ENCODE results near the gene AATK. TPM values are rescaled to one million over a fixed set of nuclear protein-coding genes. Genes with fewer than 3 reads are reported as not detected.

Gene AATK
- polyA plus RNA-seq, 1 of the 3 experiments (the other 2 are of a cell fraction): 0.51 TPM

DNA sequence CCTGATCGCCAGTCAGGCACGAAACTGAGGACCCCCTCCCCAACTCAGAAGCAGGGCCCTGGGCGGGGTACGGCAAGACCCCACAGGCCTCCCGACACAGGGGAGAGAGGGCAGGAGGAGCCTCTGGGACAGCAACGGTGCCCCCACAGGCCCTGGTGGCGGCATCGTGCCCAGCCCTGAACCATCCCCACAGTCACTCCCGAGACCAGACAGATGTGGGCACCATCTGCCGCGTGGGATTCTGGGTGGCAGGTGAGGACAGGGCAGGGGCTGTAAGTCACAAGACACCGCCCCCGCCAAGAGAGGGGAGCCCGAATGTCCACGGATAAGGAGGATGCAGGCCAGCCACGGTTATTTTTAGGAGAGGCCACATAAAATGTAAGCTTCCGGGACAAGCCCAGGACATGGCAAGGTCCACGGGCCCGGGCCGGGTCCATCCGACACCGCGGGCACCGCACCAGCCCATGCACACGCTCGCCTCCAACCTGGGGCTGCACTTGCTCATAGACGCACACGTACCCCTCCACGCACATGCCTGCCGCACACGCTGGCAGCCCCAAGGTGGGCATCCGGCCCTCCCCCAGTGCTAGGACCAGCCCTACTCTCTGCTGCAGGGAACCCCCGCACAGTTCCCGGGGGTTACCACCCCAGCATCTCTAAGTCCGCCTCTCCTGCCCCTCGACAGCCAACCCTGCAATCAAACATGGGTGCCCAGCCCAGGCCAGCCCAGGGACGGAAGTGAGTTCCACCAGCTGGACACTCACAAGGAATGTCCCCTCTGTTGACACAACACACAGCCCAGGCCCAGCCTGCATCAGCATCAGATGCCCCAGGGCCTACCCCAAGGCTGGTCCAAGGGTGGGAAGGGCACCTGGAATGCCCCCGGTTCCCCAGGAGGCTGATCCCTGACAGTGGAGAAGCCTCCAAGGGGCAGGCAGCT is 8.9 kb downstream of the AATK start:
- ChIA-PET POLR2A (no interaction called here), CTCF (interaction anchor here (1.0 to 6.8 kb wide), 3 partner anchors 14 to 397 kb away, joined by 3 to 61 read pairs (median 3); no protein-coding TSS in a partner anchor)
- Histone ChIP-seq H3K4me3 (ENCODE audit: low read depth in 2 of 2, low read length in 1 of 2) (no peak overlapping the region), H4K20me1 (ENCODE audit: insufficient read depth) (no peaks in the 10 kb centered on the region), H3F3A (replicated peaks; ENCODE audit: insufficient read depth) (no peaks in the 10 kb centered on the region), H3K36me3 (replicated peaks in 1 of 2; ENCODE audit: control insufficient read depth in 1 of 2, insufficient read depth in 2 of 2, low read length in 1 of 2) (no peaks in the 10 kb centered on the region), H3K4me2 (no peak overlapping the region), H3K79me2 (ENCODE audit: insufficient read depth) (no peaks in the 10 kb centered on the region), H3K9ac (no peak overlapping the region), H2AFZ (ENCODE audit: low read depth) (no peak overlapping the region), H3K4me1 (ENCODE audit: control insufficient read depth in 1 of 2, insufficient read depth in 2 of 2, low read depth in 1 of 2, low read length in 1 of 2) (no peaks in the 10 kb centered on the region), H3K27me3 (ENCODE audit: insufficient read depth) (no peaks in the 10 kb centered on the region), H3K27ac (ENCODE audit: low read depth in 2 of 2, low read length in 1 of 2) (no peak overlapping the region), H3K9me3 (no peaks in the 10 kb centered on the region), H3K9me2 (no peaks in the 10 kb centered on the region)
- 76% methylated on average over 32 of the region's 38 CpGs for WGBS (ENCODE audit: low lambda C conversion rate)
- DNase-seq: no peak
- no peak for TF ChIP-seq SIN3A (IDR thresholded peaks at IDR 0.05; ENCODE audit: borderline replicate concordance, low read depth, low read length)
- TF ChIP-seq, protein P1, sequence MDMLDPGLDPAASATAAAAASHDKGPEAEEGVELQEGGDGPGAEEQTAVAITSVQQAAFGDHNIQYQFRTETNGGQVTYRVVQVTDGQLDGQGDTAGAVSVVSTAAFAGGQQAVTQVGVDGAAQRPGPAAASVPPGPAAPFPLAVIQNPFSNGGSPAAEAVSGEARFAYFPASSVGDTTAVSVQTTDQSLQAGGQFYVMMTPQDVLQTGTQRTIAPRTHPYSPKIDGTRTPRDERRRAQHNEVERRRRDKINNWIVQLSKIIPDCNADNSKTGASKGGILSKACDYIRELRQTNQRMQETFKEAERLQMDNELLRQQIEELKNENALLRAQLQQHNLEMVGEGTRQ (IDR thresholded peaks at IDR 0.05; ENCODE audit: borderline replicate concordance, low read depth, low read length): no peak
- TF ChIP-seq, protein P2, sequence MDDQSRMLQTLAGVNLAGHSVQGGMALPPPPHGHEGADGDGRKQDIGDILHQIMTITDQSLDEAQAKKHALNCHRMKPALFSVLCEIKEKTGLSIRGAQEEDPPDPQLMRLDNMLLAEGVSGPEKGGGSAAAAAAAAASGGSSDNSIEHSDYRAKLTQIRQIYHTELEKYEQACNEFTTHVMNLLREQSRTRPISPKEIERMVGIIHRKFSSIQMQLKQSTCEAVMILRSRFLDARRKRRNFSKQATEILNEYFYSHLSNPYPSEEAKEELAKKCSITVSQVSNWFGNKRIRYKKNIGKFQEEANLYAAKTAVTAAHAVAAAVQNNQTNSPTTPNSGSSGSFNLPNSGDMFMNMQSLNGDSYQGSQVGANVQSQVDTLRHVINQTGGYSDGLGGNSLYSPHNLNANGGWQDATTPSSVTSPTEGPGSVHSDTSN (IDR thresholded peaks at IDR 0.05): no peak
- TF ChIP-seq RXRA (IDR thresholded peaks at IDR 0.05; ENCODE audit: borderline replicate concordance, low read depth): no peak
- TF ChIP-seq, protein P3, sequence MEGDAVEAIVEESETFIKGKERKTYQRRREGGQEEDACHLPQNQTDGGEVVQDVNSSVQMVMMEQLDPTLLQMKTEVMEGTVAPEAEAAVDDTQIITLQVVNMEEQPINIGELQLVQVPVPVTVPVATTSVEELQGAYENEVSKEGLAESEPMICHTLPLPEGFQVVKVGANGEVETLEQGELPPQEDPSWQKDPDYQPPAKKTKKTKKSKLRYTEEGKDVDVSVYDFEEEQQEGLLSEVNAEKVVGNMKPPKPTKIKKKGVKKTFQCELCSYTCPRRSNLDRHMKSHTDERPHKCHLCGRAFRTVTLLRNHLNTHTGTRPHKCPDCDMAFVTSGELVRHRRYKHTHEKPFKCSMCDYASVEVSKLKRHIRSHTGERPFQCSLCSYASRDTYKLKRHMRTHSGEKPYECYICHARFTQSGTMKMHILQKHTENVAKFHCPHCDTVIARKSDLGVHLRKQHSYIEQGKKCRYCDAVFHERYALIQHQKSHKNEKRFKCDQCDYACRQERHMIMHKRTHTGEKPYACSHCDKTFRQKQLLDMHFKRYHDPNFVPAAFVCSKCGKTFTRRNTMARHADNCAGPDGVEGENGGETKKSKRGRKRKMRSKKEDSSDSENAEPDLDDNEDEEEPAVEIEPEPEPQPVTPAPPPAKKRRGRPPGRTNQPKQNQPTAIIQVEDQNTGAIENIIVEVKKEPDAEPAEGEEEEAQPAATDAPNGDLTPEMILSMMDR (IDR thresholded peaks at IDR 0.05): no peak
- no peak for TF ChIP-seq EZH2phosphoT487 (IDR thresholded peaks at IDR 0.05; ENCODE audit: borderline replicate concordance, low read depth)
- TF ChIP-seq MXI1 (IDR thresholded peaks at IDR 0.05; ENCODE audit: low read depth, low read length): no peak
- no peak for TF ChIP-seq TAF1 (IDR thresholded peaks at IDR 0.05; ENCODE audit: borderline replicate concordance, low read depth, low read length)
- TF ChIP-seq RCOR1 (IDR thresholded peaks at IDR 0.05; ENCODE audit: low read length): no peak
- TF ChIP-seq MEF2A (IDR thresholded peaks at IDR 0.05; ENCODE audit: borderline replicate concordance, low read depth): no peak
- TF ChIP-seq, protein P4, sequence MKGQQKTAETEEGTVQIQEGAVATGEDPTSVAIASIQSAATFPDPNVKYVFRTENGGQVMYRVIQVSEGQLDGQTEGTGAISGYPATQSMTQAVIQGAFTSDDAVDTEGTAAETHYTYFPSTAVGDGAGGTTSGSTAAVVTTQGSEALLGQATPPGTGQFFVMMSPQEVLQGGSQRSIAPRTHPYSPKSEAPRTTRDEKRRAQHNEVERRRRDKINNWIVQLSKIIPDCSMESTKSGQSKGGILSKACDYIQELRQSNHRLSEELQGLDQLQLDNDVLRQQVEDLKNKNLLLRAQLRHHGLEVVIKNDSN (IDR thresholded peaks at IDR 0.05; ENCODE audit: borderline replicate concordance, low read depth): no peak
- TF ChIP-seq FOXJ3 (CRISPR knock-in tag; IDR thresholded peaks at IDR 0.05): no peak
